SH-SY5Y (cell line): ENCODE measurements around the gene CITED2.

Experiments used
- GATA2 ChIP-seq: IDR thresholded peaks from 2 replicates; pipeline ENCODE4 v1.6.1; 2011; ENCODE audit warnings: mild to moderate bottlenecking, low read depth, low read length
- GATA3 ChIP-seq: IDR thresholded peaks from 2 replicates; pipeline ENCODE4 v1.6.1; 2011; ENCODE audit warnings: low read depth, mild to moderate bottlenecking, low read length, moderate library complexity

GRCh38 chr6:139354189-139354588 lies 20.3 kb downstream of the CITED2 start:
- TF ChIP-seq GATA2 (no peak), GATA3 (no peak)
